Muscle of arm (tissue), 12 donors: Measurements from ENCODE around the gene AP1S2. TPM values are rescaled to one million over a fixed set of nuclear protein-coding genes. Genes with fewer than 3 reads are reported as not detected.

Experiments
- DNase-seq: peaks from one replicate; pipeline ENCODE4 v3.0.0-alpha.2; 2013
- polyA plus RNA-seq, 12 donors: library from polyadenylated mRNA; unstranded; fragments of 120-200 nt; gene quantifications; one replicate each; pipeline ENCODE4 v1.2.1, GENCODE V29; 2013; ENCODE audit not compliant: insufficient read length in 12 of 12

Gene AP1S2
- polyA plus RNA-seq, 12 donors = 38.3 to 71.2 (median 52.1) TPM; not detected in 1

DNA sequence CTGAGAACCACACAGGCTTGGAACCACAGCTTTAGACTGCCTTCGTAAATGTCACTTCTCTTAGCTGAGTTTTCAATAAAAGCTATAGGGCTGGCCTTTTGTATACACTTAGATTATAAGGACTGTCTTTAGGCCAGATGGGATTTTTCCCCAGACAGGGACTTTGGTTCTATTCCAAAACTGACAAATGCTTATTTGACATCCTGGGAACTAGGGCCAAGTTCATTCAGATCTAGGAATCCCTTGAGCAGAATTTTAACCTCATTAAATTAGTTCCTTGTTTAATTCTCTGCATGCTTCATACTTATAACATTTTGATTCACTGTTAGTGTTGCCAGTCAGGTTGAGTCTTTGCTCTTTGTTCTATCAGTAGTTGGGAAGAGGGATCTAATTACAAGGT is 41.2 kb downstream of the AP1S2 start:
- DNase-seq = no peak

DNA sequence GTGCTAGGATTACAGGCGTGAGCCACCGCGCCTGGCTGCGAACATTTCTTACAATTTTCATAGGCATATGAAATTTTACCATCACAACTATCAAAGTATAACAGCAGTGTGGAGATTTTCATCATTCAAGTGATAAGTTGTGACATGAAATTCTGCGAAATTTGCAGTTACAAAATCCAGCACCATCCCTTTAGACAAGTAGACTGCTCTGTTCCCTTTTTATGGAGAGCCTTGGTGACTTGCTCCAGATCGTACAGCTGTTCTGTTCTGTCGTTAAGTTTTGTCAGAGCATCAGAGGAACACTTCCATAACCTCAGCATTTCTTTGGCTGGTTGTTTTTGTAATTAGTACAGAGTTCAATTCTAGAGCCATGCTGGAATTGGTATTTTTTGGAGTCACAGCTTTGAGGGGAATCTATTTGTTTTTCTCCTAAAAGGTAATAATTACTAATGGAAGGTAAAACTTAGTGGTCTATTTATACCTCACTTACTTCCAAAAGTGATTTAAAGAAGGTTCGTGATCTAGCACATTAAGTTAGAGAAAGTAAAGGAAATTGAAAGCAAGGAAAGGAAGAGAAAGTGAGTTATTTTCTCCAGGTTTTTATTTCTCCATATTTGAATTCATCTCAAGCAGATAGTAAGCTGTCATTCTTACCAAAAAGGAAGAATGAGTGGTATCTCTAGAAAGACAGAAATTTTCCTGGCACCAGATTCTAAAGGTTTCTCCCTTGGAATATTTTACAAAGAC is 42.2 kb downstream of the AP1S2 start:
- no peak for DNase-seq

- no peak for DNase-seq
Measured at GRCh38 chrX:15808254-15808653, 46.4 kb downstream of the AP1S2 start.

- no peak for DNase-seq
Measured at GRCh38 chrX:15804563-15804962, 50.0 kb downstream of the AP1S2 start.

- DNase-seq = no peak
Measured at GRCh38 chrX:15797707-15798106, 56.9 kb downstream of the AP1S2 start.

- peak; percentile 28 for DNase-seq
Measured at GRCh38 chrX:15790769-15791290, 63.8 kb downstream of the AP1S2 start.

DNA sequence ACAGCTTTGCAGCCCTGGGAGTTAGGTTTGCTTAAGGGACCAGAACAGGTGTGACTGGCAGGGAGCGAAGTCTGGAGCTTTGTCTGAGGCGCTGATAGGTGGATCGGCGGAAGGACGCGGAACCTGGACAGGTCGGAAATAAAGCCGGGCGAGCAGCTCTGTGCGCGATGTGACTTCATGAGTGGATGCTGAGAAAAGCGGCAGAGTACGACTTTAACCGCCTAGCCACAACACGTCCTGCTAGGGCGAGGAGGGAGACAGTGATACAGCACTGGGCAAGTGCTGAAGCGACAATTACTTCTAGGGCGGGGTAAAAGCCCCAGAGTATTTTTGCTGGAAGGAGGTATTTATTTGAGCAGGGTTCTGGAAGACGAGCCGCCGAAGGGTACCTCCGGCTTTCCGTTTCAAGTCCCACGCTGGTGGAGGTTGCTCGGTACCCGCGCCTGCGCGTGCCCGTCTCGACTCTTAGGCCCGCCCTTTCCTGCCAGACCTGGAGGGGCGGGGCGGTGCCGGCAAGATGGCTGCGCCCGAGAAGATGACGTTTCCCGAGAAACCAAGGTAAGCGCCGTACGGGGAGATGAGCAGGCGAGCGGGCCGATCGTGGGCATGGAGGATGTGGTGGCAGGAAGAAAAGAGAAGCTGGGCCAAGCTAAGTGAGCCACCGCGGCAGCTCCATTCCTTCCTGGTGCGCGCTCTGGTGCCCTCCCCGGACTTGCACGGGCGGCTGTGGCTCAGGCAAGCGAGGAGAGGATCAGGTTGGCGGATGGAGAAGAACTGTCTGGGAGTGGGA is 64.4 kb downstream of the AP1S2 start, which contains the start of gene ZRSR2:
Gene ZRSR2 (plus strand): TSS at position 506 of the 790 bp plus-strand sequence. CDS start 12 bp downstream, at position 518.
- DNase-seq = peak; percentile 83

- DNase-seq = no peak
Measured at GRCh38 chrX:15786915-15787314, 67.7 kb downstream of the AP1S2 start.

DNA sequence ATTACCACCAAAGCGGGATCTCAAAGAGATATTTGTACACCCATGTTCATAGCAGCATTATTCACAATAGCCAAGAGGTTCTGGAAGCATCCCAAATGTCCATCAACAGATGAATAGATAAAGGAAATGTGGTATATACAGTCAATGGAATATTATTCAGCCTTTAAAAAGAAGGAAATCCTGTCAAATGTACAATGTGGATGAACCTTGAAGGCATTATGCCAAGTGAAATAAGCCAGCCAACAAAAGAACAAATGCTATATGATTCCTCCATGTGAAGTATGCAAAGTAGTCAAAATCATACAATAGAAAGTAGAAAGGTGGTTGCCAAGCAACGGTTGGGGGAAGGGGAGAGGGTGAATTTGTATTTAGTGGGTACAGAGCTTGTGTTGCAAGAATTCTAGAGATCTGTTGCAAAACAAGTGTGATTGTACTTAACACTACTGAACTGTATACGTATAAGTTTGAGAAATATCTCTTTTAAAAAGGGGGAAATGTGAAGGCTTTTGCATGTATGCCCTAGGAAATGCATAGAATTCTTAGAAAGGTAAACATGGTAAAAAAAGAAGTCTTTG is 69.3 kb downstream of the AP1S2 start:
- DNase-seq = no peak

DNA sequence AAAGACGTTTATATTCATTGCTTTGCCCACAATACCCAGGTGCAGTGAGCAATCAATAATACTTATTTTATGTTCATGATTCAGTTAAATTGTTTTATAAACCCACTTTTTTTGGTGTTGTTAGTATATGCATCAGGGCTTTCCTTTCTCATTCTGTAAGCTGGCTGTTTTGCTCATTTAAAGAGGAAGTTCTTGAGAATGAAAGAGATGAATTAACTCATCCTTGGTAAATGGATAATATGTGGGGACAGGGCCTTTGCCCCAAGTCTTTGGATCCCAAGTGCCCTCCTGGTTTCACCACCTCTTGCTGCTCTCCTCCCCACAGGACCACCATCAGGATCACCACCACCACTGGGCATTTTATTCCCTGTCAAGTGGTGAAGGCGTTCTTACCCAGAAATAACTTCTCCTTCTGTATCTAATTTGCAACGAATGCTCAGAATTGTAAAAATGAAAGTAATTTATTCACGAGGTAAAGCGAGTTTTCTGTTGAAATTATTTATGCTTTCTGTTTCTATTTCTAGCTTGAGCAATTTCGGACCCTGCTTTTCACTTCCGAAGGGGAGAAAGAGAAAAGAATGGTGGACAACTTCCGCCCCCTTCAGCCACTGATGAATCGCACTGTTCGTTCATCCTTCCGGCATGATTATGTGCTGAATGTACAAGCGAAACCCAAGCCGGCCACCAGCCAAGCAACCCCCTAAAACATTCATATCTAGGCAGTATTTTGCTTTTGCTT is 72.5 kb downstream of the AP1S2 start:
- DNase-seq = no peak

Other genes with a start within 250 kb of the AP1S2 start
- 1 to 10 TPM in 1 of 12 donors, under 1 TPM in 9, not detected in 2; 0.40 to 1.0 (median 0.59) TPM for gene CLTRN, start 190.0 kb downstream of the AP1S2 start, polyA plus RNA-seq
- 1 to 10 TPM in 10 of 12 donors, not detected in 2; 3.2 to 9.6 (median 5.9) TPM for gene CA5B, start 116.5 kb downstream of the AP1S2 start, polyA plus RNA-seq
- gene ZRSR2, start 64.3 kb downstream of the AP1S2 start, polyA plus RNA-seq = 10 to 100 TPM in 9 of 12 donors, 1 to 10 TPM in 2, not detected in 1; 9.8 to 20.1 (median 11.4) TPM